CD4-positive, alpha-beta T cell treated with Interleukin-10 for 1 hour (primary cell): Measurements from ENCODE around the gene ANKAR.
"Not testable (repeated sequence)": the region's sequence is repeated elsewhere in the genome, so short reads cannot be mapped to it uniquely, and the experiment has no call there.

Source experiments
- DNase-seq: peaks from one replicate; pipeline ENCODE4 v3.0.0-alpha.2; 2020

ANKAR gene

GRCh38 chr2:189674374-189675112 lies at the start of gene ANKAR:
ANKAR (plus strand) TSS chr2:189674670; CDS start chr2:189676491, 1,821 bp downstream.
- DNase-seq = peak; percentile 86

GRCh38 chr2:189625636-189626035 lies 48.8 kb upstream of the ANKAR start:
- no peak for DNase-seq

- no peak for DNase-seq
Measured at GRCh38 chr2:189627789-189628188, 46.7 kb upstream of the ANKAR start.

DNA sequence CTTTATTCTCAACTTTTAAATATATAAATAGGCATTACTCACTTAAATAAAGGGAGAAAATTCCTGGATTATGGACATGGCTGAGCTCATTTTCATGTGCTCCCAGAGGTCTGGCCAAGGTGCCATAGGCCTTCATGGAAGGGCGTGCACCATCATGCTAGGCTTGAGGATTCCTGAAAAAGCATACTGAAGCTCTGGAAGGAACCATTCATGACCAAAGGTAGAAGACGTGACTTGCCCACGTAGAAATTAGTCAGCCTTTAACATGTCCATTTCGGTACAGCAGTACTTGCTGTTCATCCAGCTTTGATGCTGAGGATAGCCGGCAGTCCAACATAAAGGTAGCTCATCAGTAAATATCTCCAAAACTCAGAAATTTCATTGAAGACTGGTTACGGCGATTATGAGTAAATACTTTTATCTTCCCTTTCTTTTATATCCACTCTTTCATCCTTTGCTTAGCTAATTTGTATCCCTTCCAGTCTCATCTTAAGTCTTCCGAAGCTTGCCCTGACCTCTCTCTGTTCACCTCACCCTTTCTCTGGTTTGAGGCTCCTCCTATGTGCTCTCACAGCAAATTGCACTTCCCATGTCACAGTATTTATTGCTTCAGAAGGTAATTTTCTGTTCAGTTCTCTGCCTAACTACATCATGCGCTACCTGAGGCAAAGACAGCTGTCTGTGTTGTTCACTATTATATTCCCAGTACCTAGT lies 45.5 kb upstream of the ANKAR start:
- DNase-seq = no peak

- DNase-seq = no peak
Measured at GRCh38 chr2:189629531-189630453, 44.7 kb upstream of the ANKAR start.

- DNase-seq = no peak
Measured at GRCh38 chr2:189631849-189632248, 42.6 kb upstream of the ANKAR start.

DNA sequence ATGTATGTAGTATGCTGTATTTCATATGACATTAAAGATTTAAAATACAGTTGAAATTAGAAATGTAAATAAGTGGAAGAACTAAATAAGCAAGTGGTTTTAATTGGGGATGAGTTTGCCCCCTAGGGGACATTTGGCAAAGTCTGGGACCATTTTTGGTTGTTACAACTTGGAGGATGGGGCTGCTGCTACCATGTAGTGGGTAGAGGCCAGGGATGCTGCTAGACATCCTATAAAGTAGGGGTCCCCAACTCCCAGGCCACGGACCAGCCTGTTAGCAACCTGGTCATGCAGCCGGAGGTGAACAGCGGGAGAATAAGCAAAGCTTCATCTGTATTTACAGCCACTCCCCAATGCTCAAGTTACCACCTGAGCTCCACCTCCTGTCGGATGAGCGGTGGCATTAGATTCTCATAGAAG lies 41.1 kb upstream of the ANKAR start:
- DNase-seq = peak; percentile 40

DNA sequence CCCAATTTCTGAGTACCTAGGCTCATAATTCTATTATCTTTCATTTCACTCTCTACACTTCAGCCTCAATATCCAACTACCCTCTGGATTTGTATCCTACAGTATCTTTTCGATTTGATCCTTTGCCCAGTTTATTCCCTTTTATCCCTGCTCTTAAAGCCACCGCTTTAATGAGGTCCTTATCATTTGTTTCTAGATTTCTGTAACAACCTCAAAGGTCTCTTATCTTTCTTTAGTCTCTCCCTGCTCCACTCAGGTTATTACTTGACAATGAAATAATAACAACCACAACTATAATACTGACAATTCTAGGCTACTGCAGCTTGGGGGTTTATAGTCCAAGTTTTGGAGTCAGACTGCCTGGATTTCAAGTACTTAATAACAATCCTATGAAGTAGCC lies 39.1 kb upstream of the ANKAR start:
- DNase-seq = no peak

- DNase-seq = no peak
Measured at GRCh38 chr2:189638301-189639006, 36.0 kb upstream of the ANKAR start.

GRCh38 chr2:189639007-189639609 lies 35.4 kb upstream of the ANKAR start:
- no peak for DNase-seq

DNA sequence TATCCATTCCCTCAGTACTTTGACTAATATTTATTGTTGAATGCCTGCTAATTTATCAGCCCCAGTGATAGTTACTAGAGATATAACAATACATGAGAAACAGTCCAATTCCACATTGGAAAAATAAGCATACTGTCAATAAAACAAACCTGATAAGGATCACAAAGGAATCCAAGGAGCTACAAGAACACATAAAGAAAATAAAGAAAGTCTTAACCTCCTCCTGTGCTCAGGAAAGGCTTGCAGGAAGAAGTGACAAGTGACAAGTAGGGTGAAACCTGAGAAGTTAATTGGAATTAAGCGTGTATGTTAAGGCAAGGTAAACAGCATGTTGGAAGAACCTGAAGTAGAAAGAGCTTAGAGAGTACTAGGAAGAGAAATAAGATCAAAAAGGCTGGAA lies 33.5 kb upstream of the ANKAR start:
- no peak for DNase-seq

- DNase-seq = no peak
Measured at GRCh38 chr2:189641590-189641989, 32.9 kb upstream of the ANKAR start.

DNA sequence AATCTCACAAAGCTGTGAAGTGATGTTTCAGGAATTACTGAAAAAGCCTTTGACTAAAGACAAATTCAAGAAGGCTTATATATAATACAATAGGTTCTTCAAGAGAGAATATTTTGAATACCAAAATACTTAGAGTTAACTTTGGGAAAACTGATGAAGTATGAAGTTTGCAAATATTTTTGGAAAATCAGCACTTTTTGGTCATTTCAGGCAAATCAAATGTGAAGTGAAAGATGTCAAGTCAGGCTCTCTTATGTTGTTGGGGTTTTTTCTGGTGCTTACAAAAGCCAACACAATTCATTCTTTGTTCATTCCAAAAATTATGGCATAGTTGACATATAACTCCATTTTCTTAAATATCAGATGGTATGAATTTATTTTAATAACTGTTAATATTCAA lies 27.9 kb upstream of the ANKAR start:
- DNase-seq = no peak

DNA sequence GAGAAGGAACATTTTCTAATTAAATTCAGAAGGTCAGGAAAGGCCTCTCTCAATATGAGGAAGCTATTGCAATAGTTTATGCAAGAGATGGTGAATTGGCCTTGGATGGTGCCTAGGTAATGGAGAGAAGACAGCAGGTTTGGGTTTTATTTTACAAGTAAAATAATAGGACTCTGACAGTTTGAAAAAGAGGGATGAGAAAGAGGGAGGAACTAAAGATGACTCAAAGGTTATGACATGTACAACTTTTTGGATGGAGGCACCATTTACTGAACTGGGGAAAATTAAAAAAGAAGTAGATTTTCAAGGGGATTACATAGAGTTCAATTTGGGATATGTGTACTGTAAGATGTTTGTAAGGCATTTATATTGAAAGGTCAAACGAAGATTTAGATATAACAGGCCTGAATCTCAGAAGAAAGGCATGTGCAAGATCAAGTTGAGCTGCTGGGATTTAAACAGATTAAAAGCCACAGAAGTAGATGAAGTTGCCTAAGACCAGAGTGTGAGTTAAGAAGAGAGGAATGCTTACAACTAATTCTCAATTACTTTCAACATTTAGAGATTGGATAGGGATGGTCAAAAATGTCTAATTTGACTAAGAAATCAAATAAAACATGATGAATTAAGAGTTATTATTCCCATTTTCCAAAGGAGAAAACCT lies 25.5 kb upstream of the ANKAR start:
- no peak for DNase-seq

- DNase-seq = no peak
Measured at GRCh38 chr2:189651284-189651683, 23.2 kb upstream of the ANKAR start.

- DNase-seq = not testable (repeated sequence)
Measured at GRCh38 chr2:189653464-189653863, 21.0 kb upstream of the ANKAR start.

DNA sequence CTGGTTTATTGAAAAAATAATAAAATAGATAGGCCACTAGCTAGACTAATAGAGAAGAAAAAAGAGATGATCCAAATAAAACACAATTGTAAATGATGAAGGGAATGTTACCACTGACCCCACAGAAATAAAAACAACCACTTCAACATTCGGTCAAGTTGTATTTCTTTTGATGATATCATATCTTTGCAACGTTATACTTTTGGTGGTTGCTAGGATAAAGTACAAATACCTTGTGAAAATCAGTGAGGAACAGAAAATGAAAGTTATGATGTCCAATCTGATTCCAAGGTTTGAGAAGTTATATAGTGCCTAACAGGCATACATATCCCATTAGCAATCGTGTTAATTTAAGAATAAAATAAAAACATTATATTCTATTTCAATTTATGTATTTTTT lies 19.8 kb upstream of the ANKAR start:
- no peak for DNase-seq

DNA sequence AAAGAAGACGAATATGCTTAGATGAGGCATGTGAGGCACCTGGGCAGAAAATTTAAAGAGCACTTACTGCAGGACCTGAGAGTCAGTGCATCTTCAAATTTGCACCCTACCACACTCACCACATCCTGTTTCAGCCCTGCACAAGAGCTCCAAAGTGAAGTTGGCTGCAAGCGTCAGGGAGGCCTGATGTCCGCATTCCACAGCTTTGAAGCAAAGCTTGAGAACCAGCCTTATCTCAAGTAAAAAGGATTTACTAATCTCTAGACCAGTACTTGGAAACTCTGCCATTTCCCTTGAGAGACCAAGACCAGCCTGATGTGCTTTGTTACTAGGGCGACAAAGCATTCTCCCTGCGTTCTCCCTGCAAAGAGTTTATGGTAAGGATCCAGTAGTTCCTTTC lies 16.6 kb upstream of the ANKAR start:
- DNase-seq = peak; percentile 63

- peak; percentile 52 for DNase-seq
Measured at GRCh38 chr2:189658306-189659212, 15.9 kb upstream of the ANKAR start.

DNA sequence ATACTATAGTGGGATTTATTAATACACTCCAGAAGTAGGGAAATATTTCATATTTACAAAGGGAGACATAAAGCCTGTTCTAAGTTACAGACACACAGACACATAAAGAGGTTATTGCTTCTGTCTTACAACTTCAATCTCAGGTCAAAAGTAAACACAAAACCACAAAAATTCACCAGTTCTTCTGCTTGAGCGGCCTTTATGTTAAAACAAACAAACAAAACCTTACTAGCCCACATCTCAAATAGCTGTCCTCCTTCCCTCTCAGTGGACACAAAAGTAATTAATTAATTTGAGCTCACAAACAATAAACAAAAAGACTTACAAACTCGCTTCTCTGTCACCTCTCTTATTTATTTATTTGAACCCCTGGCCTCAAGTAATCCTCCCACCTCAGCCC lies 14.7 kb upstream of the ANKAR start:
- no peak for DNase-seq

DNA sequence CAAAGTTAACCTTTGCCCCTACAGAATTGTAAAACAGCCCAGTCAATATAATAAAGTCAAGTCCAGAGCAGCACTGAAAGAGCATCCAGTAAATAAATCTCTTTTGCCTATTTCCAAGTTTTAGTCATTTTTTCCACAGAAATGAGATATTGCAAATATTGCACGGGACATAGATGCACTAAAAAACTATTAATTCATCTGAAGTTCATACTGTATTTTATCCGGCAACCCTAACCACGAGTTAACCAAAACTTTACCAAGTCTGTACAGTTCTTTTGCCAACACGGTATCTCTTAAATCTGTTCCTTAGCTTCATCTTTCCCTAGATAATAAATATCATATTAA lies 13.7 kb upstream of the ANKAR start:
- DNase-seq = no peak
